ENCODE results near the gene DCUN1D4. TPM values are rescaled to one million over a fixed set of nuclear protein-coding genes. Genes with fewer than 3 reads are reported as not detected.

Gene DCUN1D4
- total RNA-seq, 1 experiment from 2014 or later = 50.2 TPM

DNA sequence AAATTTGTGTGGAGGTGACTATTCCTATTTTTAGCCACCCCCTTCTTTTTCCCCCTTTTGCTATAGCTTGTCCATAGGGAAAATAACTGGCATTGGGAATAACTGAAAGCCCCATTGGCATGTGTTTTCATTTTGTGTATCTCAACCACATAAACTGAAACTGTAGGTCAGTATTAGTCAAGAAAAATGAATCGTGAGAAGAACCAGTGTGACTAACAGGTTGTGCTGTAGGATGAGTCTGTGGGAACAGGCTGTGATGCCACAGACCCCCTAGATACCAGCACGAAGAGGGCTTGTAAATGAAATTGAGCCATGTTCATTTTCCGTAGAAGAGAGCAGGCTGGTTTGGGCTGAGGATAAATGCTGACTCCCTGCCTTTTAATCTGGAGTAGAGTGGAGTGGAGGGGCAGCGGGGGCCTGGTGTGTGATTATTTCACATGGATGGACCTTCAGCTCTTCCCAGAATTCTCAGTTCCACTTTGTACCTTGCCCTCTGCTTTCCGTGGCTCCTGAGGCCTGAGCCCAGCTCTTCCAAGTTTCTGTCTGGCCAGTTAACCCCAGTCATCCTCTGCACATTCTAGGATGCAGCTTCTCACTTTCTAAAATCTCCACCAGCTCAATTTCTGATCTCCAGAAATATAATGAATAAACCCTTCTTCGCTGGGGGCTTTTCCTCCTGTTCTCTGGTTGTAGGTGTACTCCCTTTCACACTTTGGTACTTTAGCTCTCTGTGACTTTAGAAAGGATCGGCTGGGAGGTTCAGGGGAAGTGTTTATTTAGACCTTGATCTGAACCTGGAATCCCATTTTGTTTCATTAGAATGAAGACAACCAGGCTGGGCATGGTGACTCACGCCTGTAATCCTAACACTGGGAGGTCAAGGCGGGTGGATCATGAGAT is 37.3 kb downstream of the DCUN1D4 start:
- no TSS peak for BruUV-seq (replicated peaks)
- TF ChIP-seq, protein P1, sequence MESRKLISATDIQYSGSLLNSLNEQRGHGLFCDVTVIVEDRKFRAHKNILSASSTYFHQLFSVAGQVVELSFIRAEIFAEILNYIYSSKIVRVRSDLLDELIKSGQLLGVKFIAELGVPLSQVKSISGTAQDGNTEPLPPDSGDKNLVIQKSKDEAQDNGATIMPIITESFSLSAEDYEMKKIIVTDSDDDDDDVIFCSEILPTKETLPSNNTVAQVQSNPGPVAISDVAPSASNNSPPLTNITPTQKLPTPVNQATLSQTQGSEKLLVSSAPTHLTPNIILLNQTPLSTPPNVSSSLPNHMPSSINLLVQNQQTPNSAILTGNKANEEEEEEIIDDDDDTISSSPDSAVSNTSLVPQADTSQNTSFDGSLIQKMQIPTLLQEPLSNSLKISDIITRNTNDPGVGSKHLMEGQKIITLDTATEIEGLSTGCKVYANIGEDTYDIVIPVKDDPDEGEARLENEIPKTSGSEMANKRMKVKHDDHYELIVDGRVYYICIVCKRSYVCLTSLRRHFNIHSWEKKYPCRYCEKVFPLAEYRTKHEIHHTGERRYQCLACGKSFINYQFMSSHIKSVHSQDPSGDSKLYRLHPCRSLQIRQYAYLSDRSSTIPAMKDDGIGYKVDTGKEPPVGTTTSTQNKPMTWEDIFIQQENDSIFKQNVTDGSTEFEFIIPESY (IDR thresholded peaks at IDR 0.05; ENCODE audit: extremely low read depth, insufficient replicate concordance, low read length) = no peak
- TF ChIP-seq, protein P2, sequence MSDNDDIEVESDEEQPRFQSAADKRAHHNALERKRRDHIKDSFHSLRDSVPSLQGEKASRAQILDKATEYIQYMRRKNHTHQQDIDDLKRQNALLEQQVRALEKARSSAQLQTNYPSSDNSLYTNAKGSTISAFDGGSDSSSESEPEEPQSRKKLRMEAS (IDR thresholded peaks at IDR 0.05) = no peak
- no peak for TF ChIP-seq EZH2phosphoT487 (IDR thresholded peaks at IDR 0.05; ENCODE audit: borderline replicate concordance)
- no peak for TF ChIP-seq FOSL1 (IDR thresholded peaks at IDR 0.05; ENCODE audit: low read depth)
- no peak for TF ChIP-seq POLR2AphosphoS5 (IDR thresholded peaks at IDR 0.05; ENCODE audit: low read depth, low read length)
- TF ChIP-seq ELF1 (IDR thresholded peaks at IDR 0.05; ENCODE audit: borderline replicate concordance, low read depth) = no peak
- no peak for TF ChIP-seq SP1 (IDR thresholded peaks at IDR 0.05; ENCODE audit: low read depth)
- TF ChIP-seq, protein P3, sequence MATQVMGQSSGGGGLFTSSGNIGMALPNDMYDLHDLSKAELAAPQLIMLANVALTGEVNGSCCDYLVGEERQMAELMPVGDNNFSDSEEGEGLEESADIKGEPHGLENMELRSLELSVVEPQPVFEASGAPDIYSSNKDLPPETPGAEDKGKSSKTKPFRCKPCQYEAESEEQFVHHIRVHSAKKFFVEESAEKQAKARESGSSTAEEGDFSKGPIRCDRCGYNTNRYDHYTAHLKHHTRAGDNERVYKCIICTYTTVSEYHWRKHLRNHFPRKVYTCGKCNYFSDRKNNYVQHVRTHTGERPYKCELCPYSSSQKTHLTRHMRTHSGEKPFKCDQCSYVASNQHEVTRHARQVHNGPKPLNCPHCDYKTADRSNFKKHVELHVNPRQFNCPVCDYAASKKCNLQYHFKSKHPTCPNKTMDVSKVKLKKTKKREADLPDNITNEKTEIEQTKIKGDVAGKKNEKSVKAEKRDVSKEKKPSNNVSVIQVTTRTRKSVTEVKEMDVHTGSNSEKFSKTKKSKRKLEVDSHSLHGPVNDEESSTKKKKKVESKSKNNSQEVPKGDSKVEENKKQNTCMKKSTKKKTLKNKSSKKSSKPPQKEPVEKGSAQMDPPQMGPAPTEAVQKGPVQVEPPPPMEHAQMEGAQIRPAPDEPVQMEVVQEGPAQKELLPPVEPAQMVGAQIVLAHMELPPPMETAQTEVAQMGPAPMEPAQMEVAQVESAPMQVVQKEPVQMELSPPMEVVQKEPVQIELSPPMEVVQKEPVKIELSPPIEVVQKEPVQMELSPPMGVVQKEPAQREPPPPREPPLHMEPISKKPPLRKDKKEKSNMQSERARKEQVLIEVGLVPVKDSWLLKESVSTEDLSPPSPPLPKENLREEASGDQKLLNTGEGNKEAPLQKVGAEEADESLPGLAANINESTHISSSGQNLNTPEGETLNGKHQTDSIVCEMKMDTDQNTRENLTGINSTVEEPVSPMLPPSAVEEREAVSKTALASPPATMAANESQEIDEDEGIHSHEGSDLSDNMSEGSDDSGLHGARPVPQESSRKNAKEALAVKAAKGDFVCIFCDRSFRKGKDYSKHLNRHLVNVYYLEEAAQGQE (IDR thresholded peaks at IDR 0.05; ENCODE audit: low read depth) = no peak
- TF ChIP-seq TCF7L2 (IDR thresholded peaks at IDR 0.05; ENCODE audit: borderline replicate concordance, extremely low read depth, insufficient read depth, insufficient read length) = no peak
- no peak for TF ChIP-seq EGR1 (IDR thresholded peaks at IDR 0.05; ENCODE audit: low read depth)
- TF ChIP-seq POLR2A (IDR thresholded peaks at IDR 0.05; ENCODE audit: borderline replicate concordance, extremely low read depth, insufficient read depth, insufficient read length) = no peak
- TF ChIP-seq RAD21 (IDR thresholded peaks at IDR 0.05; ENCODE audit: low read depth) = no peak
- no peak for TF ChIP-seq ZNF274 (IDR thresholded peaks at IDR 0.05; ENCODE audit: low read depth, low read length)
- TF ChIP-seq, protein P4, sequence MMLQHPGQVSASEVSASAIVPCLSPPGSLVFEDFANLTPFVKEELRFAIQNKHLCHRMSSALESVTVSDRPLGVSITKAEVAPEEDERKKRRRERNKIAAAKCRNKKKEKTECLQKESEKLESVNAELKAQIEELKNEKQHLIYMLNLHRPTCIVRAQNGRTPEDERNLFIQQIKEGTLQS (IDR thresholded peaks at IDR 0.05) = no peak
- TF ChIP-seq, protein P5, sequence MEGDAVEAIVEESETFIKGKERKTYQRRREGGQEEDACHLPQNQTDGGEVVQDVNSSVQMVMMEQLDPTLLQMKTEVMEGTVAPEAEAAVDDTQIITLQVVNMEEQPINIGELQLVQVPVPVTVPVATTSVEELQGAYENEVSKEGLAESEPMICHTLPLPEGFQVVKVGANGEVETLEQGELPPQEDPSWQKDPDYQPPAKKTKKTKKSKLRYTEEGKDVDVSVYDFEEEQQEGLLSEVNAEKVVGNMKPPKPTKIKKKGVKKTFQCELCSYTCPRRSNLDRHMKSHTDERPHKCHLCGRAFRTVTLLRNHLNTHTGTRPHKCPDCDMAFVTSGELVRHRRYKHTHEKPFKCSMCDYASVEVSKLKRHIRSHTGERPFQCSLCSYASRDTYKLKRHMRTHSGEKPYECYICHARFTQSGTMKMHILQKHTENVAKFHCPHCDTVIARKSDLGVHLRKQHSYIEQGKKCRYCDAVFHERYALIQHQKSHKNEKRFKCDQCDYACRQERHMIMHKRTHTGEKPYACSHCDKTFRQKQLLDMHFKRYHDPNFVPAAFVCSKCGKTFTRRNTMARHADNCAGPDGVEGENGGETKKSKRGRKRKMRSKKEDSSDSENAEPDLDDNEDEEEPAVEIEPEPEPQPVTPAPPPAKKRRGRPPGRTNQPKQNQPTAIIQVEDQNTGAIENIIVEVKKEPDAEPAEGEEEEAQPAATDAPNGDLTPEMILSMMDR (IDR thresholded peaks at IDR 0.05 in 2 of 3, conservative IDR thresholded peaks at IDR 0.05 in 1 of 3; ENCODE audit: borderline replicate concordance in 1 of 3, insufficient read depth in 1 of 3, low read depth in 2 of 3, low read length in 2 of 3) = no peak
- no peak for TF ChIP-seq EZH2 (IDR thresholded peaks at IDR 0.05)
- TF ChIP-seq JUND (IDR thresholded peaks at IDR 0.05) = no peak
- no peaks in the 10 kb centered on the region for H3K27me3 ChIP-seq (ENCODE audit: insufficient read depth, low read length)
- no peak overlapping the region for H3K4me3 ChIP-seq (replicated peaks in 1 of 2; ENCODE audit: low read depth in 1 of 2, low read length in 2 of 2)
- ATAC-seq (no peak), DNase-seq (ENCODE audit: low read depth, low spot score) (no peak)
- no peak overlapping the region for H2AFZ ChIP-seq (ENCODE audit: low read depth, low read length, poor library complexity, severe bottlenecking)
- no peaks in the 10 kb centered on the region; the same call in 1 of the 2 replicates for H4K20me1 ChIP-seq (ENCODE audit: insufficient read depth)
- POLR2A ChIA-PET = no interaction called here
- RAD21 ChIA-PET (ENCODE audit: low non-redundant PET in 1 of 2, low total read pairs in 2 of 2, uncharacterized antibody in 2 of 2, unreplicated experiment in 2 of 2) = no interaction called here
- CTCF ChIA-PET = interaction anchor here (1.5 kb wide), 1 partner anchor 15 kb away, joined by 5 read pairs; no protein-coding TSS in a partner anchor
- no peak overlapping the region for H3K9ac ChIP-seq (ENCODE audit: low read length)
- intact Hi-C loops (cut with micrococcal nuclease) = no loop called here
- no peaks in the 10 kb centered on the region for H3K79me2 ChIP-seq (ENCODE audit: insufficient read depth, low read length)
- H3K4me2 ChIP-seq (ENCODE audit: low read length) = no peak overlapping the region
- H3K9me3 ChIP-seq (ENCODE audit: control insufficient read depth in 1 of 2, insufficient read depth in 1 of 2, low read depth in 1 of 2, low read length in 2 of 2) = no peaks in the 10 kb centered on the region
- no peaks in the 10 kb centered on the region for H3K9me2 ChIP-seq (ENCODE audit: insufficient read depth)
- H3K4me1 ChIP-seq (ENCODE audit: control insufficient read depth in 1 of 2, insufficient read depth in 2 of 2, low read length in 2 of 2) = no peaks in the 10 kb centered on the region
- peaks cover 4 to 7% of the 10 kb centered on the region in 2 experiments; a peak in 2 of 4 replicates for H3K36me3 ChIP-seq (ENCODE audit: control insufficient read depth in 1 of 2, insufficient read depth in 2 of 2, low read length in 2 of 2)
- H3K27ac ChIP-seq (ENCODE audit: low read depth, low read length) = no peak overlapping the region
